GM23338 (cell line): ENCODE results near the gene TNMD. TPM values are rescaled to one million over a fixed set of nuclear protein-coding genes. Genes with fewer than 3 reads are reported as not detected.

Experiments
- ATAC-seq: fragments of 200-7000 bp; cut with Tn5 transposase; 3 replicates; pipeline ENCODE4 v1.9.1; 2020
- DNase-seq: peaks from one replicate; pipeline ENCODE4 v3.0.0-alpha.2; 2015; ENCODE audit warnings: low spot score
- H2AFZ ChIP-seq: fragments of 200-600 bp; sonication (generic); 2 replicates; pipeline ENCODE4 v1.8.0; 2016; ENCODE audit warnings: antibody characterized with exemption, mild to moderate bottlenecking, moderate library complexity
- H3F3A ChIP-seq: fragments of 200-600 bp; sonication (generic); replicated peaks from 2 replicates; pipeline ENCODE4 v1.8.0; 2017; ENCODE audit warnings: antibody characterized with exemption, mixed run types, low read depth
- H3K27ac ChIP-seq: fragments of 200-600 bp; sonication (generic); 2 replicates; pipeline ENCODE4 v1.6.1; 2016; ENCODE audit warnings: low read depth
- H3K27me3 ChIP-seq: fragments of 200-600 bp; sonication (generic); 2 replicates; pipeline ENCODE4 v1.8.0; 2016; ENCODE audit warnings: mild to moderate bottlenecking, mixed run types, moderate library complexity; ENCODE audit not compliant: insufficient read depth
- H3K36me3 ChIP-seq: fragments of 200-600 bp; sonication (generic); 2 replicates; pipeline ENCODE4 v1.8.0; 2016; ENCODE audit warnings: mild to moderate bottlenecking; ENCODE audit not compliant: insufficient read depth
- H3K4me1 ChIP-seq: fragments of 200-600 bp; sonication (generic); 2 replicates; pipeline ENCODE4 v1.8.0; 2016; ENCODE audit warnings: mild to moderate bottlenecking, moderate library complexity; ENCODE audit not compliant: insufficient read depth
- H3K4me2 ChIP-seq: fragments of 200-600 bp; sonication (generic); 2 replicates; pipeline ENCODE4 v1.7.1; 2017; ENCODE audit warnings: mixed run types
- H3K4me3 ChIP-seq: fragments of 200-600 bp; sonication (generic); 2 replicates; pipeline ENCODE4 v1.6.1; 2016; ENCODE audit warnings: mixed run types
- H3K79me2 ChIP-seq: fragments of 200-600 bp; sonication (generic); replicated peaks from 2 replicates; pipeline ENCODE4 v1.8.0; 2017; ENCODE audit warnings: mild to moderate bottlenecking; ENCODE audit not compliant: insufficient read depth
- H3K9me2 ChIP-seq: fragments of 200-600 bp; sonication (generic); 2 replicates; pipeline ENCODE4 v1.8.0; 2017; ENCODE audit not compliant: insufficient read depth
- H4K20me1 ChIP-seq: fragments of 200-600 bp; sonication (generic); replicated peaks from 2 replicates; pipeline ENCODE4 v1.8.0; 2017; ENCODE audit warnings: mild to moderate bottlenecking; ENCODE audit not compliant: insufficient read depth
- H3K27ac Mint-ChIP-seq: 2 replicates; pipeline ENCODE4 v1.8.0; 2020; ENCODE audit warnings: inconsistent platforms, mild to moderate bottlenecking, moderate library complexity, mixed read lengths
- H3K27me3 Mint-ChIP-seq: 3 replicates; pipeline ENCODE4 v1.8.0; 2022; ENCODE audit warnings: low read depth, mild to moderate bottlenecking, moderate library complexity, mixed read lengths, inconsistent platforms; ENCODE audit not compliant: insufficient read depth, poor library complexity
- H3K36me3 Mint-ChIP-seq: 3 replicates; pipeline ENCODE4 v1.8.0; 2021; ENCODE audit warnings: low read depth, mild to moderate bottlenecking, inconsistent platforms, moderate library complexity, mixed read lengths
- H3K4me1 Mint-ChIP-seq: 3 replicates; pipeline ENCODE4 v1.8.0; 2020; ENCODE audit warnings: mild to moderate bottlenecking, inconsistent platforms, mixed read lengths
- H3K4me3 Mint-ChIP-seq: 3 replicates; pipeline ENCODE4 v1.8.0; 2021; ENCODE audit warnings: moderate library complexity, mild to moderate bottlenecking, inconsistent platforms, mixed read lengths
- H3K9me3 Mint-ChIP-seq: 3 replicates; pipeline ENCODE4 v1.8.0; 2020; ENCODE audit warnings: moderate library complexity, mild to moderate bottlenecking, inconsistent platforms, mixed read lengths
- CREB1 ChIP-seq: fragments of 250-450 bp; sonication (Bioruptor Pico); IDR thresholded peaks from 2 replicates; pipeline ENCODE4 v1.5.0; 2020; ENCODE audit warnings: low read depth, mild to moderate bottlenecking, moderate library complexity
- CTCF ChIP-seq, 2 experiments: fragments of 200-600 bp in 1 of 2; sonication (generic) in 1 of 2; conservative IDR thresholded peaks; 2 replicates each; pipeline versions ENCODE4 v1.5.1 to v1.6.1; 2016 to 2017; ENCODE audit warnings: antibody characterized with exemption in 2 of 2, low read depth in 2 of 2, mild to moderate bottlenecking in 2 of 2, moderate library complexity in 1 of 2
- ETS1 ChIP-seq: IDR thresholded peaks from 2 replicates; pipeline ENCODE4 v1.6.1; 2016; ENCODE audit warnings: antibody characterized with exemption
- EZH2 ChIP-seq: fragments of 200-600 bp; sonication (generic); IDR thresholded peaks from one replicate; pipeline ENCODE4 v1.8.0; 2017; ENCODE audit warnings: antibody characterized with exemption, mild to moderate bottlenecking, low read depth; ENCODE audit not compliant: unreplicated experiment
- EZH2phosphoT487 ChIP-seq: fragments of 200-600 bp; sonication (generic); IDR thresholded peaks from one replicate; pipeline ENCODE4 v1.8.1; 2018; ENCODE audit warnings: antibody characterized with exemption; ENCODE audit not compliant: unreplicated experiment
- JUNB ChIP-seq: IDR thresholded peaks from one replicate; pipeline ENCODE4 v1.6.1; 2016; ENCODE audit warnings: antibody characterized with exemption; ENCODE audit not compliant: unreplicated experiment
- NANOG ChIP-seq: IDR thresholded peaks from 2 replicates; pipeline ENCODE4 v1.6.1; 2016; ENCODE audit warnings: antibody characterized with exemption, borderline replicate concordance
- POLR2AphosphoS5 ChIP-seq: IDR thresholded peaks from 2 replicates; pipeline ENCODE4 v1.6.1; 2016; ENCODE audit warnings: antibody characterized with exemption, low read depth
- STAT1 ChIP-seq: IDR thresholded peaks from one replicate; pipeline ENCODE4 v1.6.1; 2016; ENCODE audit warnings: antibody characterized with exemption; ENCODE audit not compliant: unreplicated experiment
- ZNF114 ChIP-seq: fragments of 250-450 bp; sonication (Bioruptor Pico); IDR thresholded peaks from 2 replicates; pipeline ENCODE4 v1.5.0; 2020; ENCODE audit warnings: mild to moderate bottlenecking, moderate library complexity
- ZNF331 ChIP-seq: fragments of 250-450 bp; sonication (Bioruptor Pico); IDR thresholded peaks from 2 replicates; pipeline ENCODE4 v1.5.0; 2020; ENCODE audit warnings: low read depth, mild to moderate bottlenecking, moderate library complexity
- polyA plus RNA-seq: library from polyadenylated mRNA; unstranded; fragments of >200 nt; fragmentation: Nextera tagmentation; extraction: Ambion mirVana; gene quantifications from 2 replicates; pipeline ENCODE4 v1.2.1, GENCODE V29; 2016
- total RNA-seq: library from RNA; depleted of rRNA; stranded (reverse); fragments of >200 nt; shearing (Covaris generic); gene quantifications from 2 replicates; pipeline ENCODE4 v1.2.3, GENCODE V29; 2014
- TF ChIP-seq, protein P1 (sequence below): IDR thresholded peaks from one replicate; pipeline ENCODE4 v1.6.1; 2018; ENCODE audit warnings: antibody characterized with exemption; ENCODE audit not compliant: unreplicated experiment
- TF ChIP-seq, protein P2 (sequence below): fragments of 250-450 bp; sonication (Bioruptor Pico); IDR thresholded peaks from 2 replicates; pipeline ENCODE4 v1.5.0; 2020; ENCODE audit warnings: mild to moderate bottlenecking, moderate library complexity

Gene TNMD
- total and polyA plus RNA-seq, 2 experiments from 2014 or later = 4.4 to 4.8 TPM

GRCh38 chrX:100606753-100607152, 22.0 kb downstream of the TNMD start:
- no peak for DNase-seq
- H3K36me3 ChIP-seq = no peaks in the 10 kb centered on the region
- no peaks in the 10 kb centered on the region for H4K20me1 ChIP-seq
- H3K4me3 Mint-ChIP-seq = no peak overlapping the region
- no peak overlapping the region for H3K4me3 ChIP-seq
- TF ChIP-seq CTCF (conservative IDR thresholded peaks at IDR 0.05; ENCODE audit: low read depth in 2 of 2) (no peak), EZH2 (no peak), EZH2phosphoT487 (no peak), JUNB (no peak), ZNF114 (CRISPR knock-in tag) (no peak), POLR2AphosphoS5 (no peak), ETS1 (no peak), NANOG (no peak), STAT1 (no peak), ZNF331 (CRISPR knock-in tag) (no peak), CREB1 (no peak)
- TF ChIP-seq, protein P1, sequence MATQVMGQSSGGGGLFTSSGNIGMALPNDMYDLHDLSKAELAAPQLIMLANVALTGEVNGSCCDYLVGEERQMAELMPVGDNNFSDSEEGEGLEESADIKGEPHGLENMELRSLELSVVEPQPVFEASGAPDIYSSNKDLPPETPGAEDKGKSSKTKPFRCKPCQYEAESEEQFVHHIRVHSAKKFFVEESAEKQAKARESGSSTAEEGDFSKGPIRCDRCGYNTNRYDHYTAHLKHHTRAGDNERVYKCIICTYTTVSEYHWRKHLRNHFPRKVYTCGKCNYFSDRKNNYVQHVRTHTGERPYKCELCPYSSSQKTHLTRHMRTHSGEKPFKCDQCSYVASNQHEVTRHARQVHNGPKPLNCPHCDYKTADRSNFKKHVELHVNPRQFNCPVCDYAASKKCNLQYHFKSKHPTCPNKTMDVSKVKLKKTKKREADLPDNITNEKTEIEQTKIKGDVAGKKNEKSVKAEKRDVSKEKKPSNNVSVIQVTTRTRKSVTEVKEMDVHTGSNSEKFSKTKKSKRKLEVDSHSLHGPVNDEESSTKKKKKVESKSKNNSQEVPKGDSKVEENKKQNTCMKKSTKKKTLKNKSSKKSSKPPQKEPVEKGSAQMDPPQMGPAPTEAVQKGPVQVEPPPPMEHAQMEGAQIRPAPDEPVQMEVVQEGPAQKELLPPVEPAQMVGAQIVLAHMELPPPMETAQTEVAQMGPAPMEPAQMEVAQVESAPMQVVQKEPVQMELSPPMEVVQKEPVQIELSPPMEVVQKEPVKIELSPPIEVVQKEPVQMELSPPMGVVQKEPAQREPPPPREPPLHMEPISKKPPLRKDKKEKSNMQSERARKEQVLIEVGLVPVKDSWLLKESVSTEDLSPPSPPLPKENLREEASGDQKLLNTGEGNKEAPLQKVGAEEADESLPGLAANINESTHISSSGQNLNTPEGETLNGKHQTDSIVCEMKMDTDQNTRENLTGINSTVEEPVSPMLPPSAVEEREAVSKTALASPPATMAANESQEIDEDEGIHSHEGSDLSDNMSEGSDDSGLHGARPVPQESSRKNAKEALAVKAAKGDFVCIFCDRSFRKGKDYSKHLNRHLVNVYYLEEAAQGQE = no peak
- TF ChIP-seq, protein P2, sequence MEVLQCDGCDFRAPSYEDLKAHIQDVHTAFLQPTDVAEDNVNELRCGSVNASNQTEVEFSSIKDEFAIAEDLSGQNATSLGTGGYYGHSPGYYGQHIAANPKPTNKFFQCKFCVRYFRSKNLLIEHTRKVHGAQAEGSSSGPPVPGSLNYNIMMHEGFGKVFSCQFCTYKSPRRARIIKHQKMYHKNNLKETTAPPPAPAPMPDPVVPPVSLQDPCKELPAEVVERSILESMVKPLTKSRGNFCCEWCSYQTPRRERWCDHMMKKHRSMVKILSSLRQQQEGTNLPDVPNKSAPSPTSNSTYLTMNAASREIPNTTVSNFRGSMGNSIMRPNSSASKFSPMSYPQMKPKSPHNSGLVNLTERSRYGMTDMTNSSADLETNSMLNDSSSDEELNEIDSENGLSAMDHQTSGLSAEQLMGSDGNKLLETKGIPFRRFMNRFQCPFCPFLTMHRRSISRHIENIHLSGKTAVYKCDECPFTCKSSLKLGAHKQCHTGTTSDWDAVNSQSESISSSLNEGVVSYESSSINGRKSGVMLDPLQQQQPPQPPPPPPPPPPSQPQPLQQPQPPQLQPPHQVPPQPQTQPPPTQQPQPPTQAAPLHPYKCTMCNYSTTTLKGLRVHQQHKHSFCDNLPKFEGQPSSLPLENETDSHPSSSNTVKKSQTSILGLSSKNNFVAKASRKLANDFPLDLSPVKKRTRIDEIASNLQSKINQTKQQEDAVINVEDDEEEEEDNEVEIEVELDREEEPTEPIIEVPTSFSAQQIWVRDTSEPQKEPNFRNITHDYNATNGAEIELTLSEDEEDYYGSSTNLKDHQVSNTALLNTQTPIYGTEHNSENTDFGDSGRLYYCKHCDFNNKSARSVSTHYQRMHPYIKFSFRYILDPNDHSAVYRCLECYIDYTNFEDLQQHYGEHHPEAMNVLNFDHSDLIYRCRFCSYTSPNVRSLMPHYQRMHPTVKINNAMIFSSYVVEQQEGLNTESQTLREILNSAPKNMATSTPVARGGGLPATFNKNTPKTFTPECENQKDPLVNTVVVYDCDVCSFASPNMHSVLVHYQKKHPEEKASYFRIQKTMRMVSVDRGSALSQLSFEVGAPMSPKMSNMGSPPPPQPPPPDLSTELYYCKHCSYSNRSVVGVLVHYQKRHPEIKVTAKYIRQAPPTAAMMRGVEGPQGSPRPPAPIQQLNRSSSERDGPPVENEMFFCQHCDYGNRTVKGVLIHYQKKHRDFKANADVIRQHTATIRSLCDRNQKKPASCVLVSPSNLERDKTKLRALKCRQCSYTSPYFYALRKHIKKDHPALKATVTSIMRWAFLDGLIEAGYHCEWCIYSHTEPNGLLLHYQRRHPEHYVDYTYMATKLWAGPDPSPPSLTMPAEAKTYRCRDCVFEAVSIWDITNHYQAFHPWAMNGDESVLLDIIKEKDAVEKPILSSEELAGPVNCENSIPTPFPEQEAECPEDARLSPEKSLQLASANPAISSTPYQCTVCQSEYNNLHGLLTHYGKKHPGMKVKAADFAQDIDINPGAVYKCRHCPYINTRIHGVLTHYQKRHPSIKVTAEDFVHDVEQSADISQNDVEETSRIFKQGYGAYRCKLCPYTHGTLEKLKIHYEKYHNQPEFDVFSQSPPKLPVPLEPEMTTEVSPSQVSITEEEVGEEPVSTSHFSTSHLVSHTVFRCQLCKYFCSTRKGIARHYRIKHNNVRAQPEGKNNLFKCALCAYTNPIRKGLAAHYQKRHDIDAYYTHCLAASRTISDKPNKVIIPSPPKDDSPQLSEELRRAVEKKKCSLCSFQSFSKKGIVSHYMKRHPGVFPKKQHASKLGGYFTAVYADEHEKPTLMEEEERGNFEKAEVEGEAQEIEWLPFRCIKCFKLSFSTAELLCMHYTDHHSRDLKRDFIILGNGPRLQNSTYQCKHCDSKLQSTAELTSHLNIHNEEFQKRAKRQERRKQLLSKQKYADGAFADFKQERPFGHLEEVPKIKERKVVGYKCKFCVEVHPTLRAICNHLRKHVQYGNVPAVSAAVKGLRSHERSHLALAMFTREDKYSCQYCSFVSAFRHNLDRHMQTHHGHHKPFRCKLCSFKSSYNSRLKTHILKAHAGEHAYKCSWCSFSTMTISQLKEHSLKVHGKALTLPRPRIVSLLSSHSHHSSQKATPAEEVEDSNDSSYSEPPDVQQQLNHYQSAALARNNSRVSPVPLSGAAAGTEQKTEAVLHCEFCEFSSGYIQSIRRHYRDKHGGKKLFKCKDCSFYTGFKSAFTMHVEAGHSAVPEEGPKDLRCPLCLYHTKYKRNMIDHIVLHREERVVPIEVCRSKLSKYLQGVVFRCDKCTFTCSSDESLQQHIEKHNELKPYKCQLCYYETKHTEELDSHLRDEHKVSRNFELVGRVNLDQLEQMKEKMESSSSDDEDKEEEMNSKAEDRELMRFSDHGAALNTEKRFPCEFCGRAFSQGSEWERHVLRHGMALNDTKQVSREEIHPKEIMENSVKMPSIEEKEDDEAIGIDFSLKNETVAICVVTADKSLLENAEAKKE = no peak
- no peaks in the 10 kb centered on the region for H3K79me2 ChIP-seq
- peaks cover 14% of the 10 kb centered on the region for H3K4me1 ChIP-seq
- no peaks in the 10 kb centered on the region for H3K9me3 Mint-ChIP-seq
- no peak overlapping the region for H3K27ac Mint-ChIP-seq
- H2AFZ ChIP-seq = no peak overlapping the region
- no peaks in the 10 kb centered on the region for H3K27me3 Mint-ChIP-seq
- H3K36me3 Mint-ChIP-seq = no peaks in the 10 kb centered on the region
- H3K27ac ChIP-seq = no peak overlapping the region
- H3K4me1 Mint-ChIP-seq = peaks cover 29% of the 10 kb centered on the region; the same call in 2 of the 3 replicates
- H3K4me2 ChIP-seq = no peak overlapping the region
- no peaks in the 10 kb centered on the region for H3K9me2 ChIP-seq
- no peak for ATAC-seq
- no peaks in the 10 kb centered on the region for H3F3A ChIP-seq
- no peaks in the 10 kb centered on the region for H3K27me3 ChIP-seq
